Panc1 (cell line): ENCODE measurements around the gene ALPK1. TPM values are rescaled to one million over a fixed set of nuclear protein-coding genes. Genes with fewer than 3 reads are reported as not detected.

Source experiments
- ATAC-seq: fragments of 200-7000 bp; cut with Tn5 transposase; 2 replicates; pipeline ENCODE4 v1.9.1; 2020; ENCODE audit warnings: mild to moderate bottlenecking, moderate library complexity
- BruUV-seq: library from RNA; stranded (reverse); fragments of 400-500 nt; replicated peaks from 2 replicates; lab custom pipeline; 2021; lab: Mats Ljungman, UMichigan
- CTCF ChIA-PET: fragments of 300-600 bp; sonication (Branson Sonifier 250); formaldehyde crosslinking; loops from one replicate; lab custom pipeline; 2022; ENCODE audit warnings: antibody characterized with exemption; lab: Charles Lee
- POLR2A ChIA-PET: fragments of 300-600 bp; sonication (Branson Sonifier 250); formaldehyde crosslinking; loops from one replicate; lab custom pipeline; 2022; ENCODE audit warnings: antibody characterized with exemption; lab: Charles Lee
- DNase-seq: peaks from one replicate; pipeline ENCODE4 v3.0.0-alpha.2; 2010; ENCODE audit warnings: low read depth, low spot score
- H3K27ac ChIP-seq: 2 replicates; pipeline ENCODE4 v1.5.1; 2011; ENCODE audit warnings: mild to moderate bottlenecking, low read length, inconsistent platforms
- H3K27me3 ChIP-seq: fragments of 200-500 bp; sonication (Bioruptor generic); 2 replicates; pipeline ENCODE4 v1.6.0; 2014; ENCODE audit warnings: low read length, inconsistent platforms; ENCODE audit not compliant: control insufficient read depth, insufficient read depth
- H3K36me3 ChIP-seq: fragments of 200-500 bp; sonication (Bioruptor generic); 2 replicates; pipeline ENCODE4 v1.5.1; 2014; ENCODE audit warnings: inconsistent platforms, mild to moderate bottlenecking, low read length, moderate library complexity; ENCODE audit not compliant: control insufficient read depth, insufficient read depth
- H3K4me1 ChIP-seq: 2 replicates; pipeline ENCODE4 v1.5.1; 2011; ENCODE audit warnings: inconsistent platforms, mild to moderate bottlenecking, low read length, moderate library complexity; ENCODE audit not compliant: control insufficient read depth, insufficient read depth
- H3K4me3 ChIP-seq, 2 experiments: 2 replicates each; pipeline ENCODE4 v1.5.1; 2011 to 2012; ENCODE audit warnings: low read depth in 2 of 2, low read length in 2 of 2, mild to moderate bottlenecking in 2 of 2, inconsistent platforms in 1 of 2, moderate library complexity in 1 of 2
- H3K9me3 ChIP-seq: fragments of 200-500 bp; sonication (Bioruptor generic); 2 replicates; pipeline ENCODE4 v1.5.1; 2014; ENCODE audit warnings: low read depth, mild to moderate bottlenecking, inconsistent platforms, low read length, moderate library complexity; ENCODE audit not compliant: control insufficient read depth, insufficient read depth
- POLR2AphosphoS5 ChIP-seq: IDR thresholded peaks from 2 replicates; pipeline ENCODE4 v1.6.1; 2012; ENCODE audit warnings: mild to moderate bottlenecking, low read depth, low read length, moderate library complexity
- SIN3A ChIP-seq: IDR thresholded peaks from 2 replicates; pipeline ENCODE4 v1.6.1; 2012; ENCODE audit warnings: low read depth, mild to moderate bottlenecking, low read length, moderate library complexity, borderline replicate concordance; ENCODE audit not compliant: insufficient read depth
- TCF7L2 ChIP-seq: IDR thresholded peaks from 2 replicates; pipeline ENCODE4 v1.6.1; 2011; ENCODE audit warnings: mild to moderate bottlenecking, low read depth, low read length, inconsistent platforms
- in situ Hi-C: cut with HindIII; loops from 2 replicates; pipeline ENCODE4 v1.10.0; 2016; ENCODE audit warnings: low sequenced_read_pairs, low pct_unique_long_range_greater_than_20kb
- intact Hi-C: fragments of 100-400 bp; cut with micrococcal nuclease; formaldehyde crosslinking; loops from one replicate; pipeline ENCODE4 v1.10.0; 2022; ENCODE audit not compliant: unreplicated experiment
- total RNA-seq: library from RNA; stranded (reverse); gene quantifications from one replicate; pipeline ENCODE4 v1.2.1, GENCODE V29; 2021; ENCODE audit not compliant: unreplicated experiment
- TF ChIP-seq, protein P1 (sequence below): fragments of 450-650 bp; IDR thresholded peaks from 2 replicates; pipeline ENCODE4 v1.5.1; 2017; ENCODE audit warnings: mild to moderate bottlenecking
- TF ChIP-seq, protein P2 (sequence below), 2 experiments: IDR thresholded peaks; 2 replicates each; pipeline ENCODE4 v1.6.1; 2011 to 2012; ENCODE audit warnings: low read depth in 2 of 2, control low read depth in 1 of 2, low read length in 1 of 2, mild to moderate bottlenecking in 1 of 2, moderate library complexity in 1 of 2; ENCODE audit not compliant: insufficient read depth in 1 of 2

Gene ALPK1
- total RNA-seq, 1 experiment from 2014 or later = 1.4 TPM

DNA sequence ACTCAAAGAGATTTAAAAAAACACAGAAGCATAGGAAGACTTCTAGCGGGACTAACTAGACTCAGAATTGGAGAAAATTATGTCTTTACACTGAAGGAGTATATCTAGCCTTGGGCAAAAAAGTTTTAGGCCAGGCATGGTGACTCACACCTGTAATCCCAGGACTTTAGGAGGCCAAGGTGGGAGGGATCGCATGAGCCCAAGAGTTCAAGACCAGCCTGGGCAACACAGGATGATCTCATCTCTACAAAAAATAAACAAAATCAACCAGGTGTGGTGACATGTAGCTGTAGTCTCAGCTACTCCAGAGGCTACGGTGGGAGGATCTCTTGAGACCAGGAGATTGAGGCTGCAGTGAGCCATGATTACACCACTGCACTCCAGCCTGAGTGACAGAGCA, 119.3 kb downstream of the ALPK1 start:
- TF ChIP-seq SIN3A (no peak), TCF7L2 (no peak), POLR2AphosphoS5 (no peak)
- TF ChIP-seq, protein P1, sequence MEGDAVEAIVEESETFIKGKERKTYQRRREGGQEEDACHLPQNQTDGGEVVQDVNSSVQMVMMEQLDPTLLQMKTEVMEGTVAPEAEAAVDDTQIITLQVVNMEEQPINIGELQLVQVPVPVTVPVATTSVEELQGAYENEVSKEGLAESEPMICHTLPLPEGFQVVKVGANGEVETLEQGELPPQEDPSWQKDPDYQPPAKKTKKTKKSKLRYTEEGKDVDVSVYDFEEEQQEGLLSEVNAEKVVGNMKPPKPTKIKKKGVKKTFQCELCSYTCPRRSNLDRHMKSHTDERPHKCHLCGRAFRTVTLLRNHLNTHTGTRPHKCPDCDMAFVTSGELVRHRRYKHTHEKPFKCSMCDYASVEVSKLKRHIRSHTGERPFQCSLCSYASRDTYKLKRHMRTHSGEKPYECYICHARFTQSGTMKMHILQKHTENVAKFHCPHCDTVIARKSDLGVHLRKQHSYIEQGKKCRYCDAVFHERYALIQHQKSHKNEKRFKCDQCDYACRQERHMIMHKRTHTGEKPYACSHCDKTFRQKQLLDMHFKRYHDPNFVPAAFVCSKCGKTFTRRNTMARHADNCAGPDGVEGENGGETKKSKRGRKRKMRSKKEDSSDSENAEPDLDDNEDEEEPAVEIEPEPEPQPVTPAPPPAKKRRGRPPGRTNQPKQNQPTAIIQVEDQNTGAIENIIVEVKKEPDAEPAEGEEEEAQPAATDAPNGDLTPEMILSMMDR = no peak
- TF ChIP-seq, protein P2, sequence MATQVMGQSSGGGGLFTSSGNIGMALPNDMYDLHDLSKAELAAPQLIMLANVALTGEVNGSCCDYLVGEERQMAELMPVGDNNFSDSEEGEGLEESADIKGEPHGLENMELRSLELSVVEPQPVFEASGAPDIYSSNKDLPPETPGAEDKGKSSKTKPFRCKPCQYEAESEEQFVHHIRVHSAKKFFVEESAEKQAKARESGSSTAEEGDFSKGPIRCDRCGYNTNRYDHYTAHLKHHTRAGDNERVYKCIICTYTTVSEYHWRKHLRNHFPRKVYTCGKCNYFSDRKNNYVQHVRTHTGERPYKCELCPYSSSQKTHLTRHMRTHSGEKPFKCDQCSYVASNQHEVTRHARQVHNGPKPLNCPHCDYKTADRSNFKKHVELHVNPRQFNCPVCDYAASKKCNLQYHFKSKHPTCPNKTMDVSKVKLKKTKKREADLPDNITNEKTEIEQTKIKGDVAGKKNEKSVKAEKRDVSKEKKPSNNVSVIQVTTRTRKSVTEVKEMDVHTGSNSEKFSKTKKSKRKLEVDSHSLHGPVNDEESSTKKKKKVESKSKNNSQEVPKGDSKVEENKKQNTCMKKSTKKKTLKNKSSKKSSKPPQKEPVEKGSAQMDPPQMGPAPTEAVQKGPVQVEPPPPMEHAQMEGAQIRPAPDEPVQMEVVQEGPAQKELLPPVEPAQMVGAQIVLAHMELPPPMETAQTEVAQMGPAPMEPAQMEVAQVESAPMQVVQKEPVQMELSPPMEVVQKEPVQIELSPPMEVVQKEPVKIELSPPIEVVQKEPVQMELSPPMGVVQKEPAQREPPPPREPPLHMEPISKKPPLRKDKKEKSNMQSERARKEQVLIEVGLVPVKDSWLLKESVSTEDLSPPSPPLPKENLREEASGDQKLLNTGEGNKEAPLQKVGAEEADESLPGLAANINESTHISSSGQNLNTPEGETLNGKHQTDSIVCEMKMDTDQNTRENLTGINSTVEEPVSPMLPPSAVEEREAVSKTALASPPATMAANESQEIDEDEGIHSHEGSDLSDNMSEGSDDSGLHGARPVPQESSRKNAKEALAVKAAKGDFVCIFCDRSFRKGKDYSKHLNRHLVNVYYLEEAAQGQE (IDR thresholded peaks at IDR 0.05; ENCODE audit: insufficient read depth in 1 of 2, low read depth in 2 of 2, low read length in 1 of 2) = no peak
- Histone ChIP-seq H3K27me3 (no peaks in the 10 kb centered on the region), H3K9me3 (no peaks in the 10 kb centered on the region), H3K4me3 (no peak overlapping the region), H3K36me3 (no peaks in the 10 kb centered on the region), H3K4me1 (no peaks in the 10 kb centered on the region), H3K27ac (no peak overlapping the region)
- ChIA-PET CTCF (no interaction called here), POLR2A (no interaction called here)
- no TSS peak for BruUV-seq
- intact Hi-C loops = no loop called here
- ATAC-seq (no peak), DNase-seq (no peak)
- in situ Hi-C loops = no loop called here

DNA sequence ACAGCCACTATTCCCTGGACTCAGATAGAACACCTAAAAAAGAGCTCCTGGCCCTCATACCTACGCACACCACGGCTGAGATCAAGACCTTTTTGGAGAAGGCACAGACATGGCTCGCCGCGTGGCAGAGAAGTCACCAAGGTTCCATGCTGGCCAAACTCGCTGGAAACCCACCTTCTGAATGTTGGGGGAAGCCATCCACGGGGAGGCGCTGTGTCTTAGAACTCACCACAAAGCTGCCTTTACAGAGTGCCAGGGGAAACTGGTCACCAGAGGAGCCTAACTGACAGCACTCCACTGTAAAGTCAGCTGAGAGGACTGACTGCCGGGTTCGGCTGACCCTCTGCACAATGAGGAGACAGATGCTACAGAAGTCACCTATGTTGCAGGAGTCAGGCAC, 120.9 kb downstream of the ALPK1 start:
- DNase-seq (no peak), ATAC-seq (no peak)
- Histone ChIP-seq H3K36me3 (no peaks in the 10 kb centered on the region), H3K4me1 (no peaks in the 10 kb centered on the region), H3K4me3 (no peak overlapping the region), H3K9me3 (no peaks in the 10 kb centered on the region), H3K27me3 (no peaks in the 10 kb centered on the region), H3K27ac (no peak overlapping the region)
- intact Hi-C loops (no loop called here), in situ Hi-C loops (no loop called here)
- POLR2A ChIA-PET = no interaction called here
- BruUV-seq = no TSS peak
- TF ChIP-seq, protein P2 (IDR thresholded peaks at IDR 0.05; ENCODE audit: insufficient read depth in 1 of 2, low read depth in 2 of 2, low read length in 1 of 2) = no peak
- no peak for TF ChIP-seq SIN3A
- TF ChIP-seq TCF7L2 = no peak
- CTCF ChIA-PET = no interaction called here
